ENCODE results near the gene TTLL10. TPM values are rescaled to one million over a fixed set of nuclear protein-coding genes. Genes with fewer than 3 reads are reported as not detected.

The TTLL10 gene
- total RNA-seq, 4 donors from 2014 or later = 0.17 TPM; not detected in 3

DNA sequence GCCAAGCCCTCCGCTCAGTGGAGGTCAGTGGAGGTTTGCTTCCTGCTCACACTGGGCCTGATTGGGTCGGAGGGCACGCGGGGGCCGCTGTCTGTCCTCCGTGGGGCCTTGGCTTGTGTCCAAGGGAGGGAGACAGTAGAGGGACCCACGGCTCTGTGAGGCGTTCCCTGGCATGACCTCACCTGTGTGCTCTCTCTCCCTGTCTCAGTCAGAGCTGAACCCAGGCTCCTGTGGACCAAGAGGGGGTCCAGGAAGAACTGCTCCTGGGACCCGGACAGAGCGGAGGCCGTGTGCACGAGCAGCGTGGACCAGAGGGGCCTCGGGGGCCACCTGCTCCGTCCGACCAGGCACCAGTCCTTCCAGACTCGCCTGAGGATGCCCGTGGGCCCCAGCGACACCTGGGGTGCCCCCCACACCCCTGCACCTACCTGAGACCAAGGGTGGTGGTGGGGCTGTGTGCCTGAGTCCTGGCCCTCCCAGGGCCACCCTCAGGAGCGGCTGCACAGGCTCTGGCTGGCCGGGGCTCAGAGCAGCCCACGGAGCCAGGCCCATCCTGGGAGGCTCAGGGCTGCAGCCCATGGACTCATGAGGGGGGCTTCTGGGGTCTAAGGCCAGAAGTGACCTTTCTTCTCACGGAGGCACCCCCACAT lies 13.3 kb upstream of the TTLL10 start:
- no peak overlapping the region for H3K4me3 ChIP-seq
- no peaks in the 10 kb centered on the region for H3K36me3 ChIP-seq
- TF ChIP-seq POLR2A (IDR thresholded peaks at IDR 0.05; ENCODE audit: low read depth) (no peak), POLR2AphosphoS5 (IDR thresholded peaks at IDR 0.05) (no peak), EP300 (IDR thresholded peaks at IDR 0.05) (no peak)
- 91% methylated on average over 14 of the region's 23 CpGs for WGBS
- no peak overlapping the region for H3K27ac ChIP-seq (replicated peaks in 1 of 4)
- H3K9me3 ChIP-seq = no peaks in the 10 kb centered on the region
- H3K4me1 ChIP-seq = peaks cover 11 to 17% (median 15%) of the 10 kb centered on the region in 4 donors
- no peak for DNase-seq (ENCODE audit: extremely low spot score)
- intact Hi-C loops (cut with DNase I) = no loop called here
- H3K27me3 ChIP-seq = peaks cover 0 to 41% (median 2%) of the 10 kb centered on the region in 4 donors

DNA sequence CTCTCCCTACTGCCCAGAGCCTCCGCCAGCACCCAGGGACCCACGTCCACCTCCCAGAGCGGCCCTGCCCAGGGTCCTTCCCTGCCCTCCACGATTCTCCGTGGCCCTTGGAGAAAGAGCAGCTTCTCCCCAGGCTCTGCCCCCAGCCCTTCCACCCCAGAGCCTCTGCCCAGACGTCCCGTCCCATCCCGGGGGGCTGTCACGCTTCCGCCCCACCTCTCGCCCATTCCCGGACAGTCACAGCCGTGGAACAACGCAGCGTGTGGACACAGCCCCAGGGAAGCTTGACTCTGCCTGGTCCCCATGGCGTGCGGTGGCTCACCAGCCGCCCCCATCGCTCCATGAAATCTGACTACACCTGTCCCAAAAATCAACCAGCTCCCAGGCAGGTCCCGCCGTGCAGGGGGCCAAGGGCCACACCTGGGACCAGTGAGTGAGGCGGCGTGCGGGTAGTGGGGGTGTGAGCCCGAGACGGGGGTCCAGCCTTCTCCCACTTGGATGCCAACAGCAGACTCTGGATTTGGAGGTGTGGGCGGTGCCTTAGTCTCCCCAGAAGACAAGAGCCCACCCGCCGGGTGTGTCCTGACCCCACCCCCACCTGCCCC lies 12.5 kb upstream of the TTLL10 start:
- TF ChIP-seq POLR2AphosphoS5 (IDR thresholded peaks at IDR 0.05) (no peak), EP300 (IDR thresholded peaks at IDR 0.05) (no peak), POLR2A (IDR thresholded peaks at IDR 0.05; ENCODE audit: low read depth) (no peak)
- TF ChIP-seq, protein P1, sequence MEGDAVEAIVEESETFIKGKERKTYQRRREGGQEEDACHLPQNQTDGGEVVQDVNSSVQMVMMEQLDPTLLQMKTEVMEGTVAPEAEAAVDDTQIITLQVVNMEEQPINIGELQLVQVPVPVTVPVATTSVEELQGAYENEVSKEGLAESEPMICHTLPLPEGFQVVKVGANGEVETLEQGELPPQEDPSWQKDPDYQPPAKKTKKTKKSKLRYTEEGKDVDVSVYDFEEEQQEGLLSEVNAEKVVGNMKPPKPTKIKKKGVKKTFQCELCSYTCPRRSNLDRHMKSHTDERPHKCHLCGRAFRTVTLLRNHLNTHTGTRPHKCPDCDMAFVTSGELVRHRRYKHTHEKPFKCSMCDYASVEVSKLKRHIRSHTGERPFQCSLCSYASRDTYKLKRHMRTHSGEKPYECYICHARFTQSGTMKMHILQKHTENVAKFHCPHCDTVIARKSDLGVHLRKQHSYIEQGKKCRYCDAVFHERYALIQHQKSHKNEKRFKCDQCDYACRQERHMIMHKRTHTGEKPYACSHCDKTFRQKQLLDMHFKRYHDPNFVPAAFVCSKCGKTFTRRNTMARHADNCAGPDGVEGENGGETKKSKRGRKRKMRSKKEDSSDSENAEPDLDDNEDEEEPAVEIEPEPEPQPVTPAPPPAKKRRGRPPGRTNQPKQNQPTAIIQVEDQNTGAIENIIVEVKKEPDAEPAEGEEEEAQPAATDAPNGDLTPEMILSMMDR (IDR thresholded peaks at IDR 0.05) = no peak
- no peak overlapping the region for H3K27ac ChIP-seq (replicated peaks in 1 of 4)
- H3K36me3 ChIP-seq = no peaks in the 10 kb centered on the region
- no peak overlapping the region for H3K4me3 ChIP-seq
- intact Hi-C loops (cut with DNase I) = no loop called here
- WGBS = 82% methylated on average over 29 of the region's 29 CpGs
- peaks cover 11 to 17% (median 15%) of the 10 kb centered on the region in 4 donors for H3K4me1 ChIP-seq
- no peak for DNase-seq (ENCODE audit: extremely low spot score)
- H3K9me3 ChIP-seq = no peaks in the 10 kb centered on the region
- H3K27me3 ChIP-seq = peaks cover 0 to 49% (median 3%) of the 10 kb centered on the region in 4 donors

DNA sequence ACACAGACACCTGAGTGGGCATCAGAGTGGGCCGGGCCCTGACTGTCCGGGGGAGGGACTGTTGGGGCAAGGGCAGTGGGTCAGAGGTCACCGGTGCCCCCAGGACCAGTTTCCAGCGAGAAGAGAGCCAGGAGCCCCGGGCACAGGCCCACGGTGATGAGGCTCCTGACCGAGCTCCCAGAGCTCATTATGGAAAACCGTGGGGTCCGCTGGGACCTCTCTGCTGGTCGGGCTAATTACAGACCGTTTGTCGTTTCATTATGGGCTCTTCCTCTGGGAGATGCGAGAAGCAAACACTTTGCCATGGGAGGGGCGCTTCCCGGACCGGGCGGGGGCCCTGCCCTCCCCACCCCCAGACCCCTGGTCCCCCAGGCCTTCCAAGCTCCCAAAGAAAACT lies 12.0 kb upstream of the TTLL10 start:
- peaks cover 11 to 17% (median 15%) of the 10 kb centered on the region in 4 donors for H3K4me1 ChIP-seq
- DNase-seq (ENCODE audit: extremely low spot score) = no peak
- H3K27ac ChIP-seq (replicated peaks in 1 of 4) = no peak overlapping the region
- H3K36me3 ChIP-seq = no peaks in the 10 kb centered on the region
- 91% methylated on average over 10 of the region's 17 CpGs for WGBS
- TF ChIP-seq POLR2AphosphoS5 (IDR thresholded peaks at IDR 0.05) = no peak
- TF ChIP-seq, protein P1 (IDR thresholded peaks at IDR 0.05) = no peak
- TF ChIP-seq POLR2A (IDR thresholded peaks at IDR 0.05; ENCODE audit: low read depth) = no peak
- no peak for TF ChIP-seq EP300 (IDR thresholded peaks at IDR 0.05)
- H3K9me3 ChIP-seq = no peaks in the 10 kb centered on the region
- peaks cover 0 to 54% (median 8%) of the 10 kb centered on the region in 4 donors for H3K27me3 ChIP-seq
- H3K4me3 ChIP-seq = no peak overlapping the region
- intact Hi-C loops (cut with DNase I) = no loop called here

DNA sequence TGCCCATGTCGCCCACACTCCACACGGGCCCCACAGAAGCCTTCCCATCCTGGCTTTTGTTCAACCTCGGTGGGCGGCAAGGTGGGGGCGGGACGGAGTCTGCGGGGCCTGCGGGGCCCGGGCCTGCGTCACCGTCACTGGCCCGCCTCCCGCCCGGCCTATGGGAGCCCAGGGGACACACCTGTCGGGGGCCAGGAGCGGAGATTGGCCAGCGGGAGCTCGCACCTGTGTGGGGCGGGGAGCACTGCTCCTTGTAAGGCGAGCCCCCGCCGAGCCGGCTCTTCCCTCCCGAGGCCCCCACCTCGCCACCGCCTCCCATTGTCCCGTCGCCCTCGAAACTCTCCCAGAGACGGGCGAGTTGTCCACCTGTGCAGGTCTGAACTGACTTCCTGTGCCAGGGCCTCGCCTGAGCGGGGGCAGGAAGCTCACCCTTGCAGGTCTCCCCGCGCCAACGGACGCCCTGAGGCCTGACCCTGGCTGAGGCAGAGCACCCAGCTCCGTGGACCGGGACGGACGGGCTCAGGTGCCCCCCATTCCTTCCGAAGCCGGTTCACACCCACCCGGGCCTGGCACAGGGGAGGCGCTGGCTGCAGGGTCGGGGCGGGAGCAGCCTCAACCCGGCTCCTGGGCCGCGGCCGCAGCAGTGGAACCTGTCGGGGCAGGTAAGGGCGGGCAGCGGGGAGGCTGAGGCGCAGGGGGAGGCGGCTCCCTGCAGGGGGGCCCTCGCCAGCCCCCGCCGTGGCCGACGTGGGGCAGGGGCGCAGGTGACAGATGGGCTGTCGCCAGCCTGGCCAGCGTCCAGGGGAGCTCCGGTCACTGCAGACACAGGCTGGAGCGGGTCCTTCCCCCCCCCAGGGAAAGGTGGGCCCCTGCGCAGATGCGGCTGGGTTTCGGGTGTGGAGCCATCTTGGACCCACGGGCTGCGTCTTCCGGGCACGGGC lies 10.8 kb upstream of the TTLL10 start:
- peak overlapping the region in 1 of 4 donors; percentile 34 for H3K27ac ChIP-seq (replicated peaks in 1 of 4)
- peaks cover 0 to 66% (median 16%) of the 10 kb centered on the region in 4 donors for H3K27me3 ChIP-seq
- no peak for DNase-seq (ENCODE audit: extremely low spot score)
- no peaks in the 10 kb centered on the region for H3K36me3 ChIP-seq
- H3K4me3 ChIP-seq = peak overlapping the region in 1 of 4 donors; percentile 27
- peaks cover 10 to 18% (median 11%) of the 10 kb centered on the region in 4 donors for H3K4me1 ChIP-seq
- no peak for TF ChIP-seq POLR2A (IDR thresholded peaks at IDR 0.05; ENCODE audit: low read depth)
- WGBS = 70% methylated on average over 41 of the region's 73 CpGs
- no peaks in the 10 kb centered on the region for H3K9me3 ChIP-seq
- intact Hi-C loops (cut with DNase I) = no loop called here

DNA sequence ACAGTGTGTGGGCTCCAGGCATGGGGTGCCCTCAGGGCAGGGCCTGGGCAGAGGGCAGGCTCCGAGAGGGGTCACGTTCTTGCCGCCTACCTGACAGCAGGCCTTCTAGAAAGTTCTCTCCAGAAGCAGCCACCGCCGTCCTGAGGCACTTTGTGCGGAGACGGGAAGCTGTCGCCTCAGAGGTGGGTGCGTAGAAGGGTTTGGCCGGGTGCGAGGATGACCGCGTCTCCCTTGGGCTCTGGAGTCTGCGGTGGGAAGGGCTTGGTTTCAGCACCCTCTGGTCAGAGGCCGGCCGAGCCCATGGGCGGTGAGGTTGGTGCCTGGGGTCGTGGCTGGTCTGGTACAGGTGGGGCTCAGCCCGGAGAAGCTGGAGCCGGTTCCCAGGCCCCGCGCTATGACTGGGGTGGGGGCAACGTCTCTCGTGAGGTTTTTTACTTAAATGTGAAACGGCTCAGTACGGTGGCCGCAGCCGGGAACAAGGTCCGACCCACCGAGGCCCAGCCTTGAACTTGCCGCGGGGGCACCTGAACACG lies 10.1 kb upstream of the TTLL10 start:
- DNase-seq (ENCODE audit: extremely low spot score) = no peak
- intact Hi-C loops (cut with DNase I) = no loop called here
- TF ChIP-seq EP300 (IDR thresholded peaks at IDR 0.05) (no peak), POLR2AphosphoS5 (IDR thresholded peaks at IDR 0.05) (no peak), POLR2A (IDR thresholded peaks at IDR 0.05; ENCODE audit: low read depth) (no peak)
- TF ChIP-seq, protein P1 (IDR thresholded peaks at IDR 0.05) = no peak
- no peaks in the 10 kb centered on the region for H3K36me3 ChIP-seq
- H3K9me3 ChIP-seq = no peaks in the 10 kb centered on the region
- H3K27ac ChIP-seq (replicated peaks in 1 of 4) = peak overlapping the region in 1 of 4 donors; percentile 34
- H3K4me1 ChIP-seq = peaks cover 3 to 10% (median 4%) of the 10 kb centered on the region in 4 donors
- H3K27me3 ChIP-seq = peaks cover 0 to 73% (median 19%) of the 10 kb centered on the region in 4 donors
- 92% methylated on average over 26 of the region's 33 CpGs for WGBS
- H3K4me3 ChIP-seq = peak overlapping the region in 1 of 4 donors; percentile 27
